Measurements from ENCODE around the gene KCTD20.

Gene KCTD20

DNA sequence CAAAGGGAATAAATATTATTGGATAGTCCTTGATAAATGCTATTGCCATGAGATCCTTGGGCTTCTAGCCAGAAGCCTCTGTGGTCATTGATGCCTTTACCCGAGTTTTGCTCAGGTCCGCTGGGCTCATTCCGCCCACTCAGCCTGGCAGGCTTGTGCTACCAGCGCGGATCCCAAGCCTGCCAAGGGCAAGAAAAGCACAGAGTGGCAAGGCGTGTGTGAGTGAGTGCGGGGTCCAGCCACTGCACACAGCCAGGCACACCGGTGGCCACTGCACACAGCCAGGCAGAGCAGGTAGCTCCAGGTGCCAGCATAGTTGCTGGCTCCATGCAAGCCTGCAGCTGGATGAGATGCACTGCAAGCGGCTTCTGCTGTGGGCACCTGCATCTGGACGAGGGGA is 65.7 kb downstream of the KCTD20 start:
- DNase-seq (ENCODE audit: low read depth in 1 of 2, low spot score in 1 of 2): no peak
- H3K4me3 ChIP-seq (replicated peaks; ENCODE audit: insufficient read depth, low read length): no peak overlapping the region
- no peaks in the 10 kb centered on the region for H3K27me3 ChIP-seq (ENCODE audit: insufficient read depth, poor library complexity, severe bottlenecking)
- TF ChIP-seq, protein P1, sequence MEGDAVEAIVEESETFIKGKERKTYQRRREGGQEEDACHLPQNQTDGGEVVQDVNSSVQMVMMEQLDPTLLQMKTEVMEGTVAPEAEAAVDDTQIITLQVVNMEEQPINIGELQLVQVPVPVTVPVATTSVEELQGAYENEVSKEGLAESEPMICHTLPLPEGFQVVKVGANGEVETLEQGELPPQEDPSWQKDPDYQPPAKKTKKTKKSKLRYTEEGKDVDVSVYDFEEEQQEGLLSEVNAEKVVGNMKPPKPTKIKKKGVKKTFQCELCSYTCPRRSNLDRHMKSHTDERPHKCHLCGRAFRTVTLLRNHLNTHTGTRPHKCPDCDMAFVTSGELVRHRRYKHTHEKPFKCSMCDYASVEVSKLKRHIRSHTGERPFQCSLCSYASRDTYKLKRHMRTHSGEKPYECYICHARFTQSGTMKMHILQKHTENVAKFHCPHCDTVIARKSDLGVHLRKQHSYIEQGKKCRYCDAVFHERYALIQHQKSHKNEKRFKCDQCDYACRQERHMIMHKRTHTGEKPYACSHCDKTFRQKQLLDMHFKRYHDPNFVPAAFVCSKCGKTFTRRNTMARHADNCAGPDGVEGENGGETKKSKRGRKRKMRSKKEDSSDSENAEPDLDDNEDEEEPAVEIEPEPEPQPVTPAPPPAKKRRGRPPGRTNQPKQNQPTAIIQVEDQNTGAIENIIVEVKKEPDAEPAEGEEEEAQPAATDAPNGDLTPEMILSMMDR (IDR thresholded peaks at IDR 0.05; ENCODE audit: insufficient read depth, low read length): no peak
- TF ChIP-seq POLR2AphosphoS5 (IDR thresholded peaks at IDR 0.05; ENCODE audit: low read depth) (no peak), SPI1 (IDR thresholded peaks at IDR 0.05; ENCODE audit: borderline replicate concordance, low read depth) (no peak), GABPA (IDR thresholded peaks at IDR 0.05; ENCODE audit: low read depth) (no peak)
- TF ChIP-seq, protein P2, sequence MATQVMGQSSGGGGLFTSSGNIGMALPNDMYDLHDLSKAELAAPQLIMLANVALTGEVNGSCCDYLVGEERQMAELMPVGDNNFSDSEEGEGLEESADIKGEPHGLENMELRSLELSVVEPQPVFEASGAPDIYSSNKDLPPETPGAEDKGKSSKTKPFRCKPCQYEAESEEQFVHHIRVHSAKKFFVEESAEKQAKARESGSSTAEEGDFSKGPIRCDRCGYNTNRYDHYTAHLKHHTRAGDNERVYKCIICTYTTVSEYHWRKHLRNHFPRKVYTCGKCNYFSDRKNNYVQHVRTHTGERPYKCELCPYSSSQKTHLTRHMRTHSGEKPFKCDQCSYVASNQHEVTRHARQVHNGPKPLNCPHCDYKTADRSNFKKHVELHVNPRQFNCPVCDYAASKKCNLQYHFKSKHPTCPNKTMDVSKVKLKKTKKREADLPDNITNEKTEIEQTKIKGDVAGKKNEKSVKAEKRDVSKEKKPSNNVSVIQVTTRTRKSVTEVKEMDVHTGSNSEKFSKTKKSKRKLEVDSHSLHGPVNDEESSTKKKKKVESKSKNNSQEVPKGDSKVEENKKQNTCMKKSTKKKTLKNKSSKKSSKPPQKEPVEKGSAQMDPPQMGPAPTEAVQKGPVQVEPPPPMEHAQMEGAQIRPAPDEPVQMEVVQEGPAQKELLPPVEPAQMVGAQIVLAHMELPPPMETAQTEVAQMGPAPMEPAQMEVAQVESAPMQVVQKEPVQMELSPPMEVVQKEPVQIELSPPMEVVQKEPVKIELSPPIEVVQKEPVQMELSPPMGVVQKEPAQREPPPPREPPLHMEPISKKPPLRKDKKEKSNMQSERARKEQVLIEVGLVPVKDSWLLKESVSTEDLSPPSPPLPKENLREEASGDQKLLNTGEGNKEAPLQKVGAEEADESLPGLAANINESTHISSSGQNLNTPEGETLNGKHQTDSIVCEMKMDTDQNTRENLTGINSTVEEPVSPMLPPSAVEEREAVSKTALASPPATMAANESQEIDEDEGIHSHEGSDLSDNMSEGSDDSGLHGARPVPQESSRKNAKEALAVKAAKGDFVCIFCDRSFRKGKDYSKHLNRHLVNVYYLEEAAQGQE (IDR thresholded peaks at IDR 0.05; ENCODE audit: insufficient replicate concordance, low read depth): no peak
- H3K27ac ChIP-seq (replicated peaks): no peak overlapping the region

DNA sequence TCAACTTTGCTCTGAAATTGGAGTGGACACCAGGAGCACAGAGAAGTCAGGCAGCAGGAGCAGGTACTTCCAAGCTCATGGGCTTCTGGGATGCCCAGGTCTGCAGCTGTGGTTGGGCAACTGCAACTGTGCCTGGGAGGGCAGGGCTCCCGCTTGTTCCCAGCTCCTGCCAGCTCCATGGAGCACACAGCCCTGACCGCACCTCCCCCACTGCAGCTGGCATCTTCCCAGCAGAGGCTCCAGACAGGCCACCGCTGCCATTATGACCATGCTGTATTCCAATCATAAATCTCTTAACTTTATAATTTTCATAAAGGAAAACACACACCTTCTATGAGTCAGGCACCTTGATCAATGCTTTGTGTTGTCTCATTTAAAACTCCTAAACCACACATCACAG is 67.6 kb downstream of the KCTD20 start:
- no peak for DNase-seq (ENCODE audit: low read depth in 1 of 2, low spot score in 1 of 2)
- TF ChIP-seq, protein P2 (IDR thresholded peaks at IDR 0.05; ENCODE audit: insufficient replicate concordance, low read depth): no peak
- TF ChIP-seq SPI1 (IDR thresholded peaks at IDR 0.05; ENCODE audit: borderline replicate concordance, low read depth) (no peak), GABPA (IDR thresholded peaks at IDR 0.05; ENCODE audit: low read depth) (no peak), POLR2AphosphoS5 (IDR thresholded peaks at IDR 0.05; ENCODE audit: low read depth) (no peak)
- TF ChIP-seq, protein P1 (IDR thresholded peaks at IDR 0.05; ENCODE audit: insufficient read depth, low read length): no peak
- Histone ChIP-seq H3K27ac (replicated peaks) (no peak overlapping the region), H3K27me3 (ENCODE audit: insufficient read depth, poor library complexity, severe bottlenecking) (no peaks in the 10 kb centered on the region), H3K4me3 (replicated peaks; ENCODE audit: insufficient read depth, low read length) (no peak overlapping the region)

DNA sequence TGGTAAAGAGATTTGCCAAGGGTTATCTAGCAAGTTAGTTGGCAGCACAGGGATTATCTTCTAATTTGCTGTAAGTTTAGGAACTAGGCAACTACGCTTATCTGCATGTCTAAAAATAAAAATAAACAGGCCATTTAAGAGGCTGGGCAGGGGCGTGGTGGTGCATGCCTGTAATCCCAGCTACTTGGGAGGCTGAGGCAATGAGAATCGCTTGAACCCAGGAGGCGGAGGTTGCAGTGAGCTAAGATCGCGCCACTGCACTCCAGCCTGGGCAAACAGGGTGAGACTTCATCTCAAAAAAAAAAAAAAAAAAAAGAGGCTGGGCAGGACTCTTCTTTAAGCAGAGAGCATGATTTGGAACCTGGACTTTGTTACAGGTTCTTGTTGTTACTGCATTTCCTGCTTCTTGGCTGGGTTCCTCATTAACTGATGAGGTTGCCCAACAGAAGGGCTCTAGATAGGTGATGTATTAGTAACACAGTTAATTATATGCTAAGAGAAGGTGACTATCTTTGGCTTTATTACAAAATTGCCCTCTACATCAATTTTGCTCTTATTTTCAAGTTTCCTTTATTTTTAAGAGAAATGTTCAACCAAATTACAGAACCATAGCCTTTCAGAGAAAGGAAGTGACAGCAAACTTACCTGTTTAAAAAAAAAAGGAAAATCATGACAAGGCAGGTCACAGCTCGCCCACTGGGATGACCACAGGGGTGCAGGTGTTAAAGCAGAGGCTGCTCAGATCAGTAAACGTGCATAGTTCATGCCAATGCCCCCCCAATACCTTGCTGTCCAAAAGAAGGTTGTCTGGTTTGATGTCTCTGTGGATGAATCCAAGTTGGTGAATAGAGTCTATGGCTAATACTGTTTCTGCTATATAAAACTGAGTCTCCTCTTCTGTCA is 72.0 kb downstream of the KCTD20 start:
- H3K4me3 ChIP-seq (replicated peaks; ENCODE audit: insufficient read depth, low read length): no peak overlapping the region
- H3K27me3 ChIP-seq (ENCODE audit: insufficient read depth, poor library complexity, severe bottlenecking): no peaks in the 10 kb centered on the region
- DNase-seq (ENCODE audit: low read depth in 1 of 2, low spot score in 1 of 2): peak in 1 of 2 experiments; percentile 39
- no peak for TF ChIP-seq GABPA (IDR thresholded peaks at IDR 0.05; ENCODE audit: low read depth)
- TF ChIP-seq SPI1 (IDR thresholded peaks at IDR 0.05; ENCODE audit: borderline replicate concordance, low read depth): peak; percentile 30; the same call in 1 of the 2 replicates
- no peak for TF ChIP-seq POLR2AphosphoS5 (IDR thresholded peaks at IDR 0.05; ENCODE audit: low read depth)
- TF ChIP-seq, protein P1 (IDR thresholded peaks at IDR 0.05; ENCODE audit: insufficient read depth, low read length): no peak
- TF ChIP-seq, protein P2 (IDR thresholded peaks at IDR 0.05; ENCODE audit: insufficient replicate concordance, low read depth): no peak
- no peak overlapping the region for H3K27ac ChIP-seq (replicated peaks)
